Raji (cell line): ENCODE results near the gene KLHDC8A.

ENCODE experiments used
- POLR2A ChIP-seq: IDR thresholded peaks from 2 replicates; pipeline ENCODE4 v1.6.1; 2011; ENCODE audit warnings: low read depth, low read length, control low read depth; ENCODE audit not compliant: insufficient read depth

The KLHDC8A gene

GRCh38 chr1:205374210-205375078, 17.7 kb upstream of the KLHDC8A start:
- TF ChIP-seq POLR2A, result no peak

- TF ChIP-seq POLR2A, result no peak
Measured at GRCh38 chr1:205373798-205374175, 17.1 kb upstream of the KLHDC8A start.

DNA sequence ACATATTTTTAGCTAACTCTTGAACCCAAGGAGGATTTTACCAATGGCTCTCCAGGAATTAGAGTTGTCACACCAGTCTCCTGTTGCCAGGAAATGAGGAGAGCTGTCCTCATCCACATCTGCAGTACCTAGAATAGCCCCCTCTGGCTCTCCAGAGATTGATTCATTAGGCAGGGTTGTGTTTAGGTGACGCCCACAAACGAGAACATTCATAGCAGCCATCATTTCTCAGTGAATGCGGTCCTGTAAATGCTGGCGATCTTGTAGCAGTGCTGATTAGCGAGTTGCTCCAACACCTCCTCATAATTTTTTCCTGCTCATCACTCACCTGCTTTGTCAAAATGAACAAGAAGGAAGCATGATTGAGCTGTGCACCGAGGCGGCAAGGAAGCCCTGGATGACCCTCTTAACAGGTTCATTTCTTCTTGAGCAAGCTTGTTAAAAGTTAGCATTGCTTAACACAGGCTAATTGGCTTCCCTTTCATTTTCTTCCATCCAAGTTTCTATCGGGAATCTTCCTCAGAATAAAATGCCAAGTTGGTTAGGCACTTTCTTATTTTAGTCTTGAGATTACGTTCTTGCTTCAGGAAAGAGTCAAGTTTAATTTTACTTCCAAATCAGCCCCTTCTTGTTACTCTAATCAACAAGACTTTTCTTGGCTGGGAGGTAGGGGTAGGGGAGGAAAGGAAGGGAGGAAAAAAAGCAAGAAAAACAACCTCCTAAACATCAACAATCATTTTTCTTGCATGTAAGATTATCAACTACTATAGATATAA, 16.5 kb upstream of the KLHDC8A start:
- no peak for TF ChIP-seq POLR2A

DNA sequence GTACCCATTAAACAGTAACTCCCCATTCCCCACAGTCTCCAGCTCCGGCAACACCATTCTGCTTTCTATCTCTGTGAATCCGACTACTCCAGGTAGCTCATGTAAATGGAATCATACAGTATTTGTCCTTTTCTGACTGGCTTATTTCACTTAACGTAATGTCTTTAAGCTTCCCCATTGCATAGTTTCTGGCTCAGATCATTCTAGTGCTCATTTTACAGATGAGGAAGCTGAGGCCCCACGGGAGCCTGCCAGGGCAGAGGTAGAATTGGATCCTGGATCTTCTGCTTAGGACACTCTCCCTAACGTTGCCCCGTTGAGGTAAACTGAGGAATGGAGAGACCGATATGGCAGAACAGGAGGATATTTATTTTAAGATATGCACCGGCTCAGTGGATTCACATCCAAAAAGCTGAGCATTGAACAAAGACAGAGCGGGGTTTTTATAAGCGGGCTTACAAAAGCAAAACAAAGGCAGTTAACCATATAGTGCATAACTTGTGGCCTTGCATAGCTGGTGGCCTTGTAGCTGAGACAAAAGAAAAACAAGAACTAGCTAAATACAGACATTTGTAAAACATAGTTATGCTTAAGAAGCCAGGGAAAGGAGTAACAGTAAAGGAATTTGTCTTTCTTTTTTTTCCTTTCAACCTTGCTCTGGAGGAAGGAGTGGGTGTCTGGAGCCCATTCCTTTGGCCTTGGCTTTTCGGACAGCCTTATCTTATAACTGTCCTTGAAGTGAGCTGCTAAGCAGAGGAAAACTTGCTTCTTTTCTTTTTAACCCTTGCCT, 15.3 kb upstream of the KLHDC8A start:
- TF ChIP-seq POLR2A, result no peak

GRCh38 chr1:205370780-205371179, 14.1 kb upstream of the KLHDC8A start:
- no peak for TF ChIP-seq POLR2A

- no peak for TF ChIP-seq POLR2A
Measured at GRCh38 chr1:205369701-205370123, 13.0 kb upstream of the KLHDC8A start.

GRCh38 chr1:205368478-205368877, 11.8 kb upstream of the KLHDC8A start:
- no peak for TF ChIP-seq POLR2A

DNA sequence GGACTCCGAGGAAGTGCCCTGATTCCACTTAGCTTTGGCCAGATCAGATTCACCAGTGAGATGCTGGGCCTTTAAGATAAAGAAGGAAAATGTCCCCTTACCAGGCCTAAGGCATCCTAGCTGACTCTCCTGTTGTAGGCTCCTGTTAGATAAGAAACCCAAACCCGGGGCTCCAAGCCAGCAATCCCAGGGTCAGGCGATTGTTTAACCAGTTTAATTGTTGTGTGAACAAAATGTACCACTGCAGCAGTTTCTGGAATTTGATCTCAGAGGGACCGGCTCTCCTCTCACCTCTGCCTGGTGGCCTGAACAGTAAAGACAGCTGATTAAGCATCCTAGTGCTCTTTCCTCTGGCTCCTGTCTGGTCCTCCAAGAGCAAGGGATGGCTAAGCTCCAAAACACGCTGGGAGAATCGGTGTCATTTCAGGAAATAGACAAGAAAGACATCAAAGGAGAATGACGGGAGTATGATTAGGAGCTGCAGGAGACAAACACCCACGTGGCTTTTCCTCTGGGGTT, 9.3 kb upstream of the KLHDC8A start:
- TF ChIP-seq POLR2A, result no peak

DNA sequence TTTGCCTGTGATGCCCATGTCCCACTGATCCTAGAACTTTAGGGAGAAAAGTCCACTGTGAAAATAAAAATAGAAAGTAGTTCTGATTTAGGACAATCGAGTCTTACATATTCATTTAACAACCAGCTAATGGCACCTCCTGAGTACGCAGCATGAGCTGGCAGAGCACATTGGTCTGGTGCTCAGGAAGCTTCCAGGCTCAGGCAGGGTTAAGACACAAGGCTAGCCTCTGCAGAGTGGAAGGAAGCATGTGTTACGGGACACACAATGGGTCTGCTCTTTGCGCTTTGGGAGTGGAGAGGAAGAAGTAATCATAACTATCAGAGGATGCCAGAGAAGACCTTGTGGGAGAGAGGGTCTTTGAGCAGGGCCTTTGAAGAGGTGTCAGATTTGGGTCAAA, 4.2 kb upstream of the KLHDC8A start:
- TF ChIP-seq POLR2A, result no peak

- no peak for TF ChIP-seq POLR2A
Measured at GRCh38 chr1:205359771-205360565, 3.2 kb upstream of the KLHDC8A start.

- TF ChIP-seq POLR2A, result no peak
Measured at GRCh38 chr1:205358579-205358978, 1.9 kb upstream of the KLHDC8A start.

- no peak for TF ChIP-seq POLR2A
Measured at GRCh38 chr1:205357567-205357966, 845 bp upstream of the KLHDC8A start.

DNA sequence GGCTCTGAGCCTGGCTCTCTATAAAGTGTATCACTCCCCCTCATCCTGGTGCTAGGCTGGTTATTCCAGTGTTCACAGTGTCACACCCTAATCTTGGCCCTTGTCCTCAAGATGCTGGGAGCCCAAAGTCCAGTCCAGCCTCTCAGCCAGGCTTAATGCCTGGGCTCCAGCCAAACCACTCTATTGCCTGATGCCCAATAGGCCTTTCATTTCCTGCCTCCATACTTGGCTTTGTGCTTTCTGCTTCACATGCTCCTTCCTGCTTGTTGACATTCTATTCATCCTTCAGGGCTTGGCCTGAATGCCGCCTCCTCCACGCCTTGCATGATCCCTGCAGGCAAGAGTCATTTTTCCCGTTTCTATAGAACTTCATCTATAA, 1.7 kb downstream of the KLHDC8A start:
- TF ChIP-seq POLR2A, result no peak
